HG02678 (cell line): Measurements from ENCODE around the gene CDH4.

Source experiments
- ATAC-seq: cut with Tn5 transposase; IDR thresholded peaks from one replicate; pipeline ENCODE4 v1.9.1; 2021; ENCODE audit warnings: mild to moderate bottlenecking, moderate library complexity; ENCODE audit not compliant: unreplicated experiment

CDH4 gene

GRCh38 chr20:61543931-61544745 lies 292.1 kb downstream of the CDH4 start:
- ATAC-seq, result no peak

GRCh38 chr20:61544910-61545889 lies 293.1 kb downstream of the CDH4 start:
- ATAC-seq, result no peak

- ATAC-seq, result no peak
Measured at GRCh38 chr20:61546641-61547040, 294.6 kb downstream of the CDH4 start.

GRCh38 chr20:61548069-61548468 lies 296.0 kb downstream of the CDH4 start:
- no peak for ATAC-seq

- no peak for ATAC-seq
Measured at GRCh38 chr20:61549865-61550264, 297.8 kb downstream of the CDH4 start.

- ATAC-seq, result no peak
Measured at GRCh38 chr20:61551401-61551800, 299.3 kb downstream of the CDH4 start.

- ATAC-seq, result no peak
Measured at GRCh38 chr20:61554617-61555016, 302.6 kb downstream of the CDH4 start.

- ATAC-seq, result no peak
Measured at GRCh38 chr20:61555566-61555965, 303.5 kb downstream of the CDH4 start.

GRCh38 chr20:61556111-61556510 lies 304.1 kb downstream of the CDH4 start:
- ATAC-seq, result no peak

GRCh38 chr20:61556673-61557072 lies 304.6 kb downstream of the CDH4 start:
- ATAC-seq, result no peak

GRCh38 chr20:61557621-61558020 lies 305.6 kb downstream of the CDH4 start:
- no peak for ATAC-seq

GRCh38 chr20:61558726-61559125 lies 306.7 kb downstream of the CDH4 start:
- ATAC-seq, result no peak

GRCh38 chr20:61559706-61560315 lies 307.8 kb downstream of the CDH4 start:
- ATAC-seq, result no peak

- ATAC-seq, result no peak
Measured at GRCh38 chr20:61560361-61560853, 308.3 kb downstream of the CDH4 start.

- no peak for ATAC-seq
Measured at GRCh38 chr20:61561111-61561830, 309.2 kb downstream of the CDH4 start.

GRCh38 chr20:61562491-61562890 lies 310.4 kb downstream of the CDH4 start:
- no peak for ATAC-seq

GRCh38 chr20:61562897-61563504 lies 310.9 kb downstream of the CDH4 start:
- ATAC-seq, result no peak

- ATAC-seq, result no peak
Measured at GRCh38 chr20:61564628-61565027, 312.6 kb downstream of the CDH4 start.

GRCh38 chr20:61565791-61566190 lies 313.7 kb downstream of the CDH4 start:
- no peak for ATAC-seq

- no peak for ATAC-seq
Measured at GRCh38 chr20:61566691-61567090, 314.6 kb downstream of the CDH4 start.
